Hepatocyte (in vitro differentiated cells): ENCODE results near the gene NPC2. TPM values are rescaled to one million over a fixed set of nuclear protein-coding genes. Genes with fewer than 3 reads are reported as not detected.

Experiments used
- DNase-seq: peaks from one replicate; pipeline ENCODE4 v3.0.0-alpha.2; 2016; ENCODE audit warnings: low spot score
- H2AFZ ChIP-seq: fragments of 200-600 bp; sonication (generic); 2 replicates; pipeline ENCODE4 v1.6.0; 2016; ENCODE audit warnings: antibody characterized with exemption, mild to moderate bottlenecking
- H3K27ac ChIP-seq: fragments of 200-600 bp; sonication (generic); 2 replicates; pipeline ENCODE4 v1.5.1; 2016; ENCODE audit warnings: mild to moderate bottlenecking
- H3K27me3 ChIP-seq: fragments of 200-600 bp; sonication (generic); 2 replicates; pipeline ENCODE4 v1.6.1; 2016
- H3K36me3 ChIP-seq: fragments of 200-600 bp; sonication (generic); replicated peaks from 2 replicates; pipeline ENCODE4 v1.5.1; 2016; ENCODE audit warnings: low read depth; ENCODE audit not compliant: insufficient read depth
- H3K4me1 ChIP-seq: fragments of 200-600 bp; sonication (generic); 2 replicates; pipeline ENCODE4 v1.5.1; 2016; ENCODE audit warnings: mild to moderate bottlenecking, moderate library complexity; ENCODE audit not compliant: insufficient read depth
- H3K4me2 ChIP-seq: fragments of 200-600 bp; sonication (generic); 2 replicates; pipeline ENCODE4 v1.6.0; 2016
- H3K4me3 ChIP-seq: fragments of 200-600 bp; sonication (generic); 2 replicates; pipeline ENCODE4 v1.5.1; 2016; ENCODE audit warnings: mild to moderate bottlenecking
- H3K79me2 ChIP-seq: fragments of 200-600 bp; sonication (generic); 2 replicates; pipeline ENCODE4 v1.6.0; 2017; ENCODE audit warnings: mild to moderate bottlenecking
- H3K9me2 ChIP-seq: fragments of 200-600 bp; sonication (generic); replicated peaks from 2 replicates; pipeline ENCODE4 v1.6.0; 2017; ENCODE audit warnings: mild to moderate bottlenecking; ENCODE audit not compliant: insufficient read depth
- H3K9me3 ChIP-seq: fragments of 200-600 bp; sonication (generic); 2 replicates; pipeline ENCODE4 v1.5.1; 2016; ENCODE audit warnings: low read depth, mild to moderate bottlenecking
- H4K20me1 ChIP-seq: fragments of 200-600 bp; sonication (generic); 2 replicates; pipeline ENCODE4 v1.6.0; 2016; ENCODE audit warnings: mild to moderate bottlenecking; ENCODE audit not compliant: insufficient read depth, poor library complexity, severe bottlenecking
- CTCF ChIP-seq: fragments of 200-600 bp; sonication (generic); IDR thresholded peaks from 2 replicates; pipeline ENCODE4 v1.5.1; 2016; ENCODE audit warnings: antibody characterized with exemption, mild to moderate bottlenecking; ENCODE audit not compliant: poor library complexity
- EZH2 ChIP-seq: fragments of 200-600 bp; sonication (generic); IDR thresholded peaks from 2 replicates; pipeline ENCODE4 v1.6.1; 2016; ENCODE audit warnings: antibody characterized with exemption, mild to moderate bottlenecking, borderline replicate concordance
- EZH2phosphoT487 ChIP-seq: fragments of 200-600 bp; sonication (generic); IDR thresholded peaks from one replicate; pipeline ENCODE4 v1.6.1; 2018; ENCODE audit warnings: antibody characterized with exemption, mild to moderate bottlenecking, low read depth, moderate library complexity; ENCODE audit not compliant: unreplicated experiment, severe bottlenecking
- WGBS: methylation state at CpG from one replicate; pipeline ENCODE4 v1.1.6; 2016; ENCODE audit warnings: low lambda C conversion rate; ENCODE audit errors: missing lambda C conversion rate; 5-methylcytosine and 5-hydroxymethylcytosine counted together
- polyA plus RNA-seq: library from polyadenylated mRNA; unstranded; fragments of >200 nt; fragmentation: Nextera tagmentation; extraction: Ambion mirVana; gene quantifications from 2 replicates; pipeline ENCODE4 v1.2.1, GENCODE V29; 2016
- total RNA-seq: library from RNA; depleted of rRNA; stranded (reverse); fragments of >200 nt; gene quantifications from 2 replicates; pipeline ENCODE4 v1.2.3, GENCODE V29; 2014

The NPC2 gene
- total and polyA plus RNA-seq, 2 experiments from 2014 or later, result 602 to 1,339 TPM

GRCh38 chr14:74506411-74506851, 13.3 kb upstream of the NPC2 start:
- no peaks in the 10 kb centered on the region for H3K27me3 ChIP-seq
- no peak overlapping the region for H3K27ac ChIP-seq
- no peak overlapping the region for H2AFZ ChIP-seq
- 93% methylated on average over 13 of the region's 13 CpGs for WGBS
- H4K20me1 ChIP-seq, result no peaks in the 10 kb centered on the region
- no peaks in the 10 kb centered on the region for H3K9me3 ChIP-seq
- H3K4me2 ChIP-seq, result no peak overlapping the region
- no peaks in the 10 kb centered on the region for H3K4me1 ChIP-seq
- no peak for DNase-seq
- TF ChIP-seq CTCF (no peak), EZH2 (no peak), EZH2phosphoT487 (no peak)
- no peaks in the 10 kb centered on the region for H3K79me2 ChIP-seq
- no peak overlapping the region for H3K4me3 ChIP-seq
- H3K36me3 ChIP-seq, result no peaks in the 10 kb centered on the region
- no peaks in the 10 kb centered on the region for H3K9me2 ChIP-seq

GRCh38 chr14:74505831-74506230, 12.7 kb upstream of the NPC2 start:
- H3K4me1 ChIP-seq, result no peaks in the 10 kb centered on the region
- no peaks in the 10 kb centered on the region for H4K20me1 ChIP-seq
- no peak for DNase-seq
- no peak for TF ChIP-seq CTCF
- TF ChIP-seq EZH2phosphoT487, result no peak
- TF ChIP-seq EZH2, result no peak
- no peaks in the 10 kb centered on the region for H3K9me3 ChIP-seq
- H3K4me3 ChIP-seq, result no peak overlapping the region
- H3K27ac ChIP-seq, result no peak overlapping the region
- no peaks in the 10 kb centered on the region for H3K27me3 ChIP-seq
- no peaks in the 10 kb centered on the region for H3K36me3 ChIP-seq
- H3K79me2 ChIP-seq, result no peaks in the 10 kb centered on the region
- no peaks in the 10 kb centered on the region for H3K9me2 ChIP-seq
- H2AFZ ChIP-seq, result no peak overlapping the region
- WGBS, result 91% methylated on average over 14 of the region's 17 CpGs
- H3K4me2 ChIP-seq, result no peak overlapping the region

- WGBS, result 93% methylated on average over 20 of the region's 20 CpGs
- Histone ChIP-seq H3K4me3 (no peak overlapping the region), H3K9me2 (no peaks in the 10 kb centered on the region), H4K20me1 (no peaks in the 10 kb centered on the region), H3K4me1 (no peaks in the 10 kb centered on the region), H3K4me2 (no peak overlapping the region), H3K79me2 (no peaks in the 10 kb centered on the region), H3K9me3 (no peaks in the 10 kb centered on the region), H3K36me3 (no peaks in the 10 kb centered on the region), H3K27ac (no peak overlapping the region), H2AFZ (no peak overlapping the region), H3K27me3 (no peaks in the 10 kb centered on the region)
- DNase-seq, result no peak
- TF ChIP-seq EZH2, result no peak
- no peak for TF ChIP-seq CTCF
- TF ChIP-seq EZH2phosphoT487, result no peak
These were observed 12.0 kb upstream of the NPC2 start for GRCh38 chr14:74504874-74505720.
